GM18507 (cell line): ENCODE data around the gene FGA.
"Not testable (repeated sequence)": the region's sequence is repeated elsewhere in the genome, so short reads cannot be mapped to it uniquely, and the experiment has no call there.

Experiments
- DNase-seq: peaks from one replicate; pipeline ENCODE4 v3.0.0; 2011; ENCODE audit warnings: low read depth; ENCODE audit not compliant: insufficient read length; ENCODE audit errors: extremely low spot score
- FAIRE-seq: peaks from 2 replicates; lab custom pipeline; 2011; peaks lifted over from hg19 to GRCh38; lab: Jason Lieb, UNC

FGA gene

GRCh38 chr4:154608361-154609252, 18.1 kb upstream of the FGA start:
- DNase-seq (no peak), FAIRE-seq (no peak)

- no peak for DNase-seq
- no peak for FAIRE-seq
Observed at GRCh38 chr4:154606728-154607723, 16.5 kb upstream of the FGA start.

- FAIRE-seq, result no peak
- no peak for DNase-seq
Observed at GRCh38 chr4:154604696-154605200, 14.2 kb upstream of the FGA start.

GRCh38 chr4:154603033-154603943, 12.7 kb upstream of the FGA start:
- FAIRE-seq, result no peak
- DNase-seq, result no peak

GRCh38 chr4:154602404-154603020, 12.0 kb upstream of the FGA start:
- FAIRE-seq (no peak), DNase-seq (no peak)

GRCh38 chr4:154597798-154598774, 7.5 kb upstream of the FGA start:
- FAIRE-seq (no peak), DNase-seq (no peak)

GRCh38 chr4:154597281-154597680, 6.7 kb upstream of the FGA start:
- DNase-seq, FAIRE-seq: not testable (repeated sequence)

- DNase-seq (no peak), FAIRE-seq (no peak)
Observed at GRCh38 chr4:154595807-154596206, 5.3 kb upstream of the FGA start.

GRCh38 chr4:154594343-154594742, 3.8 kb upstream of the FGA start:
- not testable (repeated sequence) for DNase-seq, FAIRE-seq

GRCh38 chr4:154593868-154594267, 3.3 kb upstream of the FGA start:
- FAIRE-seq (no peak), DNase-seq (no peak)

GRCh38 chr4:154591890-154592289, 1.3 kb upstream of the FGA start:
- FAIRE-seq (no peak), DNase-seq (no peak)

GRCh38 chr4:154589296-154590197, 995 bp downstream of the FGA start:
- FAIRE-seq (no peak), DNase-seq (no peak)

- FAIRE-seq, result no peak
- no peak for DNase-seq
Observed at GRCh38 chr4:154588198-154588597, 2.3 kb downstream of the FGA start.

- DNase-seq, result no peak
- no peak for FAIRE-seq
Observed at GRCh38 chr4:154586296-154587033, 4.1 kb downstream of the FGA start.

- DNase-seq (no peak), FAIRE-seq (no peak)
Observed at GRCh38 chr4:154585369-154586018, 5.0 kb downstream of the FGA start.
